Measurements from ENCODE around the gene RPS27.

- TF ChIP-seq CTCF (IDR thresholded peaks at IDR 0.05) (no peak), POLR2A (IDR thresholded peaks at IDR 0.05) (peak in 1 of 4 donors; percentile 23)
These were observed 5.1 kb upstream of the RPS27 start for GRCh38 chr1:153985341-153985912.

Data from esophagus squamous epithelium (tissue), 4 donors.